Body of pancreas (tissue), 4 donors: ENCODE measurements around the gene DNAJC11. TPM values are rescaled to one million over a fixed set of nuclear protein-coding genes. Genes with fewer than 3 reads are reported as not detected.

Experiments used
- ATAC-seq: fragments of 150-250 bp; one replicate; pipeline ENCODE4 v1.9.1; 2016
- DNase-seq, 4 donors: peaks; one replicate each; pipeline ENCODE4 v3.0.0-alpha.2; 2019
- H3K27ac ChIP-seq, 4 donors: fragments of 200-600 bp; sonication (generic); 1 replicate in 3 of 4; 2 replicates in 1 of 4; pipeline versions ENCODE4 v1.5.1 to v1.6.1; 2016 to 2019; ENCODE audit warnings: mild to moderate bottlenecking in 1 of 4, mixed read lengths in 1 of 4, moderate library complexity in 1 of 4
- H3K27me3 ChIP-seq, 2 donors: fragments of 200-600 bp; sonication (generic); one replicate each; pipeline ENCODE4 v1.6.0; 2016; ENCODE audit warnings: mild to moderate bottlenecking in 1 of 2
- H3K36me3 ChIP-seq, 2 donors: fragments of 200-600 bp; sonication (generic); replicated peaks in 1 of 2; 2 replicates each; pipeline ENCODE4 v1.5.1; 2016; ENCODE audit warnings: low read depth in 2 of 2; ENCODE audit not compliant: insufficient read depth in 1 of 2
- H3K4me1 ChIP-seq: fragments of 200-600 bp; sonication (generic); one replicate; pipeline ENCODE4 v1.6.0; 2016
- H3K4me3 ChIP-seq, 2 donors: fragments of 200-600 bp; sonication (generic); 1 replicate in 1 of 2; 2 replicates in 1 of 2; pipeline ENCODE4 v1.5.1; 2016 to 2019
- H3K9me3 ChIP-seq, 3 donors: fragments of 200-600 bp; sonication (generic); 1 replicate in 2 of 3; 2 replicates in 1 of 3; pipeline ENCODE4 v1.5.1; 2016
- CTCF ChIP-seq, 7 experiments: fragments of 450-650 bp in 4 of 7; fragments of 200-600 bp in 3 of 7; sonication (generic) in 3 of 7; IDR thresholded peaks; one replicate each; pipeline ENCODE4 v1.5.1; 2016 to 2019; ENCODE audit warnings: antibody characterized with exemption in 7 of 7
- POLR2A ChIP-seq, 3 donors: fragments of 450-650 bp; IDR thresholded peaks; one replicate each; pipeline ENCODE4 v1.6.1; 2016; ENCODE audit warnings: antibody characterized with exemption in 3 of 3, mild to moderate bottlenecking in 2 of 3
- WGBS, 2 donors: methylation state at CpG; one replicate each; pipeline ENCODE4 v1.1.5; 2017; 5-methylcytosine and 5-hydroxymethylcytosine counted together
- intact Hi-C: fragments of 100-400 bp; cut with DNase I; formaldehyde crosslinking; loops from one replicate; pipeline ENCODE4 v1.15.1; 2023
- total RNA-seq, 2 donors: library from RNA; depleted of rRNA; stranded (reverse); fragments of >200 nt; gene quantifications; one replicate each; pipeline ENCODE4 v1.1.0, GENCODE V29; 2016

DNAJC11 gene
- total RNA-seq, 2 donors from 2014 or later = 16.1 to 88.3 TPM

GRCh38 chr1:6612641-6613360 lies 88.8 kb downstream of the DNAJC11 start:
- peak overlapping the region; percentile 59 to 71 for H3K4me3 ChIP-seq
- H3K4me1 ChIP-seq = peaks cover 23% of the 10 kb centered on the region
- no peaks in the 10 kb centered on the region for H3K27me3 ChIP-seq
- H3K9me3 ChIP-seq = no peaks in the 10 kb centered on the region
- TF ChIP-seq CTCF (IDR thresholded peaks at IDR 0.05) = peak in 2 of 7 experiments; percentile 12 to 22
- peak in 2 of 3 donors; percentile 51 to 61 for TF ChIP-seq POLR2A (IDR thresholded peaks at IDR 0.05)
- no peaks in the 10 kb centered on the region for H3K36me3 ChIP-seq
- 0% methylated on average over 16 to 44 of the region's 67 CpGs for WGBS, 2 donors
- peak overlapping the region; percentile 76 to 90 (median 88) for H3K27ac ChIP-seq
- peak; percentile 66 for ATAC-seq
- intact Hi-C loops = no loop called here
- DNase-seq = peak; percentile 53 to 59 (median 57)

- intact Hi-C loops = no loop called here
- no peaks in the 10 kb centered on the region for H3K9me3 ChIP-seq
- 44 to 60% methylated on average over 19 of the region's 19 CpGs for WGBS, 2 donors
- TF ChIP-seq POLR2A (IDR thresholded peaks at IDR 0.05) (no peak), CTCF (IDR thresholded peaks at IDR 0.05) (peak in 3 of 7 experiments; percentile 18 to 24 (median 22))
- peaks cover 35% of the 10 kb centered on the region for H3K4me1 ChIP-seq
- H3K27ac ChIP-seq = peak overlapping the region; percentile 86 to 99 (median 96)
- ATAC-seq = no peak
- H3K27me3 ChIP-seq = no peaks in the 10 kb centered on the region
- H3K36me3 ChIP-seq = no peaks in the 10 kb centered on the region
- no peak overlapping the region for H3K4me3 ChIP-seq
- peak; percentile 55 to 73 (median 64) for DNase-seq
Observed at GRCh38 chr1:6603915-6604558, 97.6 kb downstream of the DNAJC11 start.

GRCh38 chr1:6603238-6603914 lies 98.2 kb downstream of the DNAJC11 start:
- H3K9me3 ChIP-seq = no peaks in the 10 kb centered on the region
- TF ChIP-seq CTCF (IDR thresholded peaks at IDR 0.05) (no peak), POLR2A (IDR thresholded peaks at IDR 0.05) (peak in 2 of 3 donors; percentile 72 to 84)
- no peaks in the 10 kb centered on the region for H3K27me3 ChIP-seq
- DNase-seq (peak; percentile 60 to 68 (median 64)), ATAC-seq (peak; percentile 38)
- 1 to 3% methylated on average over 28 to 36 of the region's 36 CpGs for WGBS, 2 donors
- intact Hi-C loops = no loop called here
- H3K27ac ChIP-seq = peak overlapping the region; percentile 86 to 99 (median 96)
- no peaks in the 10 kb centered on the region for H3K36me3 ChIP-seq
- H3K4me1 ChIP-seq = peaks cover 42% of the 10 kb centered on the region
- H3K4me3 ChIP-seq = peak overlapping the region; percentile 53 to 75

GRCh38 chr1:6602669-6603237 lies 98.9 kb downstream of the DNAJC11 start, which contains the start of gene KLHL21:
TSS of gene KLHL21 (minus strand) at chr1:6602869. CDS start at chr1:6602817, 52 bp downstream.
- Histone ChIP-seq H3K4me3 (peak within 1 kb of the TSS; percentile 53 to 75), H3K9me3 (no peaks in the 10 kb centered on the region), H3K27ac (peak within 1 kb of the TSS; percentile 86 to 99 (median 96)), H3K36me3 (peaks cover 0 to 2% of the 10 kb centered on the region in 2 donors), H3K4me1 (peaks cover 48% of the 10 kb centered on the region), H3K27me3 (no peaks in the 10 kb centered on the region)
- ATAC-seq (peak; percentile 73), DNase-seq (peak; percentile 88 to 92 (median 90))
- peak; percentile 83 to 92 (median 86) for TF ChIP-seq POLR2A (IDR thresholded peaks at IDR 0.05)
- peak in 1 of 7 experiments; percentile 29 for TF ChIP-seq CTCF (IDR thresholded peaks at IDR 0.05)
- 0% methylated on average over 2 to 59 of the region's 84 CpGs for WGBS, 2 donors
- intact Hi-C loops = no loop called here
